ENCODE data around the gene TBL1X.
A peak's percentile ranks its signal among the peaks of the same experiment; 100 is the strongest.

Gene TBL1X

GRCh38 chrX:9516635-9517034 is 51.8 kb downstream of the TBL1X start:
- Histone ChIP-seq H3K36me3 (peaks cover 19% of the 10 kb centered on the region), H3K9me3 (peaks cover 16% of the 10 kb centered on the region; the same call in 1 of the 2 replicates), H3K4me2 (peak overlapping the region; percentile 64), H3K27ac (no peak overlapping the region), H3K4me1 (peaks cover 46% of the 10 kb centered on the region), H3K9ac (no peak overlapping the region), H3K4me3 (no peak overlapping the region), H3K27me3 (no peaks in the 10 kb centered on the region), H4K20me1 (peaks cover 95% of the 10 kb centered on the region)
- no peak for TF ChIP-seq Cebpa-rat (IDR thresholded peaks at IDR 0.05)

- H4K20me1 ChIP-seq: peaks cover 99% of the 10 kb centered on the region
- no peak for TF ChIP-seq Cebpa-rat (IDR thresholded peaks at IDR 0.05)
- no peak overlapping the region for H3K27ac ChIP-seq
- H3K27me3 ChIP-seq: no peaks in the 10 kb centered on the region
- H3K4me2 ChIP-seq: no peak overlapping the region
- H3K9me3 ChIP-seq: peaks cover 7% of the 10 kb centered on the region; the same call in 1 of the 2 replicates
- peaks cover 58% of the 10 kb centered on the region for H3K4me1 ChIP-seq
- H3K36me3 ChIP-seq: peaks cover 7% of the 10 kb centered on the region
- no peak overlapping the region for H3K9ac ChIP-seq
- H3K4me3 ChIP-seq: no peak overlapping the region
Observed at GRCh38 chrX:9518051-9518450, 53.2 kb downstream of the TBL1X start.

GRCh38 chrX:9518889-9519288 is 54.0 kb downstream of the TBL1X start:
- H4K20me1 ChIP-seq: peaks cover 100% of the 10 kb centered on the region
- H3K9ac ChIP-seq: no peak overlapping the region
- no peaks in the 10 kb centered on the region for H3K27me3 ChIP-seq
- no peaks in the 10 kb centered on the region for H3K36me3 ChIP-seq
- H3K4me2 ChIP-seq: no peak overlapping the region
- TF ChIP-seq Cebpa-rat (IDR thresholded peaks at IDR 0.05): no peak
- peaks cover 52% of the 10 kb centered on the region for H3K4me1 ChIP-seq
- H3K4me3 ChIP-seq: no peak overlapping the region
- H3K27ac ChIP-seq: no peak overlapping the region
- H3K9me3 ChIP-seq: no peaks in the 10 kb centered on the region

- Histone ChIP-seq H3K36me3 (no peaks in the 10 kb centered on the region), H3K27me3 (no peaks in the 10 kb centered on the region), H3K4me2 (no peak overlapping the region), H3K9me3 (no peaks in the 10 kb centered on the region), H3K9ac (no peak overlapping the region), H3K4me3 (no peak overlapping the region), H3K4me1 (peaks cover 49% of the 10 kb centered on the region), H4K20me1 (peaks cover 100% of the 10 kb centered on the region), H3K27ac (no peak overlapping the region)
- no peak for TF ChIP-seq Cebpa-rat (IDR thresholded peaks at IDR 0.05)
Observed at GRCh38 chrX:9519546-9520216, 54.8 kb downstream of the TBL1X start.

GRCh38 chrX:9520217-9520590 is 55.3 kb downstream of the TBL1X start:
- H3K27ac ChIP-seq: no peak overlapping the region
- no peak overlapping the region for H3K4me2 ChIP-seq
- no peak overlapping the region for H3K4me3 ChIP-seq
- H4K20me1 ChIP-seq: peaks cover 100% of the 10 kb centered on the region
- H3K9ac ChIP-seq: no peak overlapping the region
- H3K4me1 ChIP-seq: peaks cover 49% of the 10 kb centered on the region
- TF ChIP-seq Cebpa-rat (IDR thresholded peaks at IDR 0.05): no peak
- no peaks in the 10 kb centered on the region for H3K9me3 ChIP-seq
- H3K27me3 ChIP-seq: no peaks in the 10 kb centered on the region
- no peaks in the 10 kb centered on the region for H3K36me3 ChIP-seq

- no peak overlapping the region for H3K27ac ChIP-seq
- no peak overlapping the region for H3K4me3 ChIP-seq
- TF ChIP-seq Cebpa-rat (IDR thresholded peaks at IDR 0.05): no peak
- no peak overlapping the region for H3K9ac ChIP-seq
- H3K9me3 ChIP-seq: no peaks in the 10 kb centered on the region
- H3K27me3 ChIP-seq: no peaks in the 10 kb centered on the region
- peak overlapping the region; percentile 26; the same call in 1 of the 2 replicates for H3K4me2 ChIP-seq
- peaks cover 43% of the 10 kb centered on the region for H3K4me1 ChIP-seq
- H4K20me1 ChIP-seq: peaks cover 100% of the 10 kb centered on the region
- no peaks in the 10 kb centered on the region for H3K36me3 ChIP-seq
Observed at GRCh38 chrX:9522378-9523155, 57.7 kb downstream of the TBL1X start.

- peaks cover 99% of the 10 kb centered on the region for H4K20me1 ChIP-seq
- H3K9ac ChIP-seq: no peak overlapping the region
- no peaks in the 10 kb centered on the region for H3K9me3 ChIP-seq
- 0 out of 2 replicates have a peak overlapping the region, but pooled peaks have one; percentile 28 for H3K27ac ChIP-seq
- H3K4me2 ChIP-seq: peak overlapping the region; percentile 60
- H3K4me3 ChIP-seq: no peak overlapping the region
- TF ChIP-seq Cebpa-rat (IDR thresholded peaks at IDR 0.05): no peak
- H3K36me3 ChIP-seq: no peaks in the 10 kb centered on the region
- H3K4me1 ChIP-seq: peaks cover 71% of the 10 kb centered on the region
- H3K27me3 ChIP-seq: no peaks in the 10 kb centered on the region
Observed at GRCh38 chrX:9525511-9526248, 60.8 kb downstream of the TBL1X start.

- Histone ChIP-seq H3K9ac (no peak overlapping the region), H3K4me2 (peak overlapping the region; percentile 60), H3K27me3 (no peaks in the 10 kb centered on the region), H3K4me3 (no peak overlapping the region), H3K36me3 (no peaks in the 10 kb centered on the region), H4K20me1 (peaks cover 99% of the 10 kb centered on the region), H3K4me1 (peaks cover 76% of the 10 kb centered on the region), H3K9me3 (no peaks in the 10 kb centered on the region), H3K27ac (no peak overlapping the region)
- no peak for TF ChIP-seq Cebpa-rat (IDR thresholded peaks at IDR 0.05)
Observed at GRCh38 chrX:9526965-9527364, 62.1 kb downstream of the TBL1X start.

- Histone ChIP-seq H3K27me3 (no peaks in the 10 kb centered on the region), H3K4me3 (no peak overlapping the region), H3K36me3 (no peaks in the 10 kb centered on the region), H4K20me1 (peaks cover 99% of the 10 kb centered on the region), H3K4me1 (peaks cover 77% of the 10 kb centered on the region), H3K27ac (no peak overlapping the region), H3K9ac (no peak overlapping the region), H3K4me2 (0 out of 2 replicates have a peak overlapping the region, but pooled peaks have one; percentile 10), H3K9me3 (no peaks in the 10 kb centered on the region)
- TF ChIP-seq Cebpa-rat (IDR thresholded peaks at IDR 0.05): no peak
Observed at GRCh38 chrX:9528498-9528897, 63.6 kb downstream of the TBL1X start.

Data from BLaER1 (cell line).